MM.1S (cell line): ENCODE results near the gene DHRSX.
"Not testable (repeated sequence)": the region's sequence is repeated elsewhere in the genome, so short reads cannot be mapped to it uniquely, and the experiment has no call there.

ENCODE experiments used
- DNase-seq: peaks from one replicate; pipeline ENCODE4 v3.0.0-alpha.2; 2015
- H2AFZ ChIP-seq: fragments of 300-600 bp; sonication (generic); 2 replicates; pipeline ENCODE4 v1.6.0; 2016; ENCODE audit warnings: antibody characterized with exemption, low read length
- H3F3A ChIP-seq: fragments of 300-600 bp; sonication (generic); 2 replicates; pipeline ENCODE4 v1.6.1; 2016; ENCODE audit warnings: mild to moderate bottlenecking, antibody characterized with exemption, low read length, moderate library complexity, mixed read lengths; ENCODE audit not compliant: insufficient read depth
- H3K27ac ChIP-seq: fragments of 300-600 bp; sonication (generic); 2 replicates; pipeline ENCODE4 v1.5.1; 2016; ENCODE audit warnings: mild to moderate bottlenecking, low read length
- H3K27me3 ChIP-seq: fragments of 300-600 bp; sonication (generic); replicated peaks from 2 replicates; pipeline ENCODE4 v1.6.0; 2016; ENCODE audit warnings: low read length; ENCODE audit not compliant: insufficient read depth
- H3K36me3 ChIP-seq: fragments of 300-600 bp; sonication (generic); replicated peaks from 2 replicates; pipeline ENCODE4 v1.6.1; 2016; ENCODE audit warnings: mild to moderate bottlenecking, low read length, mixed read lengths; ENCODE audit not compliant: insufficient read depth
- H3K4me1 ChIP-seq: fragments of 300-600 bp; sonication (generic); 2 replicates; pipeline ENCODE4 v1.6.1; 2016; ENCODE audit warnings: low read length, mixed read lengths
- H3K4me2 ChIP-seq: fragments of 300-600 bp; sonication (generic); 2 replicates; pipeline ENCODE4 v1.6.0; 2016; ENCODE audit warnings: low read depth, low read length
- H3K4me3 ChIP-seq: fragments of 300-600 bp; sonication (generic); 2 replicates; pipeline ENCODE4 v1.5.1; 2016; ENCODE audit warnings: low read length, mixed read lengths
- H3K79me2 ChIP-seq: fragments of 300-600 bp; sonication (generic); 2 replicates; pipeline ENCODE4 v1.6.1; 2016; ENCODE audit warnings: mixed run types, low read length, mixed read lengths
- H3K9ac ChIP-seq: fragments of 300-600 bp; sonication (generic); 2 replicates; pipeline ENCODE4 v1.6.1; 2016; ENCODE audit warnings: low read length, mixed read lengths
- H3K9me2 ChIP-seq: fragments of 300-600 bp; sonication (generic); replicated peaks from 2 replicates; pipeline ENCODE4 v1.6.1; 2016; ENCODE audit warnings: mild to moderate bottlenecking, low read length, mixed read lengths; ENCODE audit not compliant: insufficient read depth
- H3K9me3 ChIP-seq: fragments of 300-600 bp; sonication (generic); replicated peaks from 2 replicates; pipeline ENCODE4 v1.6.1; 2016; ENCODE audit warnings: mild to moderate bottlenecking, low read length, mixed read lengths; ENCODE audit not compliant: insufficient read depth
- H4K20me1 ChIP-seq: fragments of 300-600 bp; sonication (generic); 2 replicates; pipeline ENCODE4 v1.6.1; 2016; ENCODE audit warnings: mild to moderate bottlenecking, low read length, moderate library complexity, mixed read lengths; ENCODE audit not compliant: insufficient read depth
- CTCF ChIP-seq: fragments of 300-600 bp; sonication (generic); IDR thresholded peaks from 2 replicates; pipeline ENCODE4 v1.5.1; 2016; ENCODE audit warnings: antibody characterized with exemption, low read length, mixed read lengths
- EZH2 ChIP-seq: fragments of 300-600 bp; sonication (generic); optimal IDR thresholded peaks from 2 replicates; pipeline ENCODE3; 2017; ENCODE audit warnings: low read depth, mild to moderate bottlenecking, antibody characterized with exemption, low read length, mixed read lengths
- EZH2phosphoT487 ChIP-seq: fragments of 300-600 bp; sonication (generic); IDR thresholded peaks from 2 replicates; pipeline ENCODE4 v1.6.1; 2018; ENCODE audit warnings: antibody characterized with exemption, low read length

The DHRSX gene

DNA sequence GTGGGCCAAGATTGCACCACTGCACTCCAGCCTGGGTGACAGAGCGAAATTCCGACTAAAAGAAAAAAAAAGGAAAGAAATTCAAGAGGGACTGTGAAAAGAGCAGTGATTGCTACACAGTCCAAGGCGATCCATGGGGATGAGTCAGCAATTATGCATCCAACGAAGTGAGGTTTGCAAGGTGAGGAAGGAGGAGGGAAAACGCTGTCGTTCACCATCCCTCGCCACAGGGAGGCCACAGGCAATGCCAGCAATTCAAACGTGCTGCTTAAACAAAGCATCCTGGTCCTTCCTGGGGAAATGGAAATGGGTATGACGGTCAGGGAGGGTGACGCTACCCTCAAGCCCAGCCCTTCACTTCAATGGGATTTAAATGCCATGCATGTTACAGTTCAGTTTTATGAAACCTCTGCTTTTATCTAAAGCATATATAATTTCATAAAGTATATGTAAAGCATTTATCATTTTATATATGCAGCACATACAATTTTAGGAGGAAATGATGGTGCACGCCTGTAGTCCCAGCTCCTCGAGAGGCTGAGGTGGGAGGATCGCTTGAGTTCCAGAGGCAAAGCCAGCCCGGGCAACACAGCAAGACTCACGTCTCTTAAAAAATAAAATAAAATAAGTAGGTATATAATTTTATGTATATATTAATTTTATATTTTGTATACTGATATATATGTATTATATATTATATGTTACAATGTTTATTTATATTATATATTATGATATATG is 108.7 kb downstream of the DHRSX start:
- no peak for DNase-seq
- no peak overlapping the region for H3K27ac ChIP-seq

DNA sequence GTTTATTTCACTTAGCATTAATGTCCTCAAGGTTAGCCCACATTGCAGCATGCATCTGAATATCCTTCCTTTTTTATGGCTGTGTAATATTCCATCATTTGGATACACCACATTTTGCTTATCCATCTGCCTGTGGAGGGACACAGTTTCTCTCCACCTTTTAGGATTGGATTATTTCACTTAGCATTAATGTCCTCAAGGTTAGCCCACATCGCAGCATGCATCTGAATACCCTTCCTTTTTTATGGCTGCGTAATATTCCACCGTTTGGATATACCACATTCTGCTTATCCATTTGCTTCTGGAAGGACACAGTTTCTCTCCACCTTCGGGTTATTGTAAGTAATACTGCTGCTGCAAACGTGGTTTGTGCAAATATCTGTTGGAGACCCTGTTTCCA is 110.0 kb downstream of the DHRSX start:
- Histone ChIP-seq H3K4me1 (no peaks in the 10 kb centered on the region), H3K9ac (no peak overlapping the region), H3K79me2 (no peaks in the 10 kb centered on the region)

More for the DNA sequence above, 108.7 kb downstream of the DHRSX start:
- Histone ChIP-seq H3K4me1 (no peaks in the 10 kb centered on the region), H3K4me2 (no peak overlapping the region), H3K4me3 (no peak overlapping the region), H3K27me3 (no peaks in the 10 kb centered on the region), H3K36me3 (no peaks in the 10 kb centered on the region), H3K9me2 (no peaks in the 10 kb centered on the region), H4K20me1 (no peaks in the 10 kb centered on the region), H2AFZ (no peak overlapping the region), H3K9me3 (no peaks in the 10 kb centered on the region), H3F3A (no peaks in the 10 kb centered on the region), H3K79me2 (no peaks in the 10 kb centered on the region), H3K9ac (no peak overlapping the region)
- TF ChIP-seq CTCF, result no peak
- no peak for TF ChIP-seq EZH2phosphoT487
- no peak for TF ChIP-seq EZH2

DNA sequence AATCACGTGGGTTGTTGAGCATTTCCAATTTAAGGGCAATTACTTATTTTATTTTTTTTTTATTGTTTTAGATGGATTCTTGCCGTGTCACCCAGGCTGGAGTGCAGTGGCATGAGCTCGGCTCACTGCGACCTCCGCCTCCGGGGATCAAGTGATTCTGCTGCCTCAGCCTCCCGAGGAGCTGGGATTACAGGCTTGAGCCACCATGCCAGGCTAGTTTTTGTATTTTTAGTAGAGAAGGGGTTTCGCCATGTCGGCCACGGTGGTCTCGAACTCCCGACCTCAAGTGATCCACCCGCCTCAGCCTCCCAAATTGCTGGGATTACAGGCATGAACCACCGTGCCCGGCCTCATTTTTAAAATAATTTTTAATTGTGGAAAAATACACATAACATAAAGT is 111.0 kb downstream of the DHRSX start:
- H3K9ac ChIP-seq, H3K4me2 ChIP-seq, H4K20me1 ChIP-seq, H2AFZ ChIP-seq, H3K27me3 ChIP-seq, H3K79me2 ChIP-seq, H3K4me3 ChIP-seq, DNase-seq, H3K4me1 ChIP-seq, H3K36me3 ChIP-seq, H3F3A ChIP-seq, H3K9me2 ChIP-seq, H3K9me3 ChIP-seq, H3K27ac ChIP-seq: not testable (repeated sequence)

More for the DNA sequence above, 110.0 kb downstream of the DHRSX start:
- Histone ChIP-seq H3K9me2 (no peaks in the 10 kb centered on the region), H2AFZ (no peak overlapping the region), H3K27ac (no peak overlapping the region), H3K4me3 (no peak overlapping the region), H3K9me3 (no peaks in the 10 kb centered on the region), H3K36me3 (no peaks in the 10 kb centered on the region), H4K20me1 (no peaks in the 10 kb centered on the region), H3K4me2 (no peak overlapping the region), H3F3A (no peaks in the 10 kb centered on the region), H3K27me3 (no peaks in the 10 kb centered on the region)
- TF ChIP-seq CTCF, result no peak
- TF ChIP-seq EZH2phosphoT487, result no peak
- TF ChIP-seq EZH2, result no peak
- DNase-seq, result no peak

DNA sequence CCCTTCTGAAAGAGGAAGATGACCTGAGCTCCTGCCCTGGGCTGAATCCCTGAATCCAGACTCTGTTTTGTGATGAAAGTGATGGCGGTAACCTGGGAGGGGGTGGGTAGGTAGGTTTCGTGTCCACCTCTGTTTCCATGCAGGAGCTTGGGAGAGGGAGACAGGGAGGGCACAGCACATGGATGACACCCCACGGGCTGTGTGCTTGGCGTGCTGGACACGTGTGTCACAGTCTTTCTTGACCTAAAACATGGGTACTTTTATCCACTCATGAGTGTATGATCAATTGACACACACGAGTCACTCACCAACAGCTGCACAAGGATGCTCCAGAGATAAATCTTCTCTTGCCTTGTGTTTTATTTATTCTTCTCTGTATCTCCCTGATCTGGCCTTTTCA is 111.5 kb downstream of the DHRSX start:
- H3F3A ChIP-seq, result no peaks in the 10 kb centered on the region
- H3K79me2 ChIP-seq, result no peaks in the 10 kb centered on the region
- no peaks in the 10 kb centered on the region for H3K9me3 ChIP-seq
- no peaks in the 10 kb centered on the region for H3K36me3 ChIP-seq
- H4K20me1 ChIP-seq, result no peaks in the 10 kb centered on the region
- H3K27me3 ChIP-seq, result no peaks in the 10 kb centered on the region
- no peak overlapping the region for H3K9ac ChIP-seq
- no peak overlapping the region for H2AFZ ChIP-seq
- no peak for DNase-seq
- no peaks in the 10 kb centered on the region for H3K9me2 ChIP-seq
- no peak overlapping the region for H3K4me2 ChIP-seq
- no peak overlapping the region for H3K27ac ChIP-seq
- H3K4me1 ChIP-seq, result no peaks in the 10 kb centered on the region
- H3K4me3 ChIP-seq, result no peak overlapping the region
- TF ChIP-seq EZH2phosphoT487, result no peak
- TF ChIP-seq EZH2, result no peak
- no peak for TF ChIP-seq CTCF
